ENCODE results near the gene RAC2.

GRCh38 chr22:37242395-37242918 lies 1.6 kb downstream of the RAC2 start:
- TF ChIP-seq POLR2A (IDR thresholded peaks at IDR 0.05): no peak
- no peak for TF ChIP-seq CTCF (IDR thresholded peaks at IDR 0.05)

All from adrenal gland (tissue), 5 donors.